Bone marrow (tissue), 2 donors: ENCODE measurements around the gene CNPY4.

ENCODE experiments used
- DNase-seq, 2 donors: peaks; one replicate each; lab custom pipeline; 2025; lab: John Stamatoyannopoulos, UW

CNPY4 gene

GRCh38 chr7:100119072-100119969 is at the start of gene CNPY4, which contains the start of gene TAF6:
Gene CNPY4, plus strand, starts transcription at chr7:100119634. Its CDS starts 111 bp downstream, at chr7:100119745.
Gene TAF6, minus strand, starts transcription at chr7:100119358. Its CDS starts 5,149 bp downstream, at chr7:100114209.
- peak; percentile 82 to 90 for DNase-seq

GRCh38 chr7:100069991-100070390 is 49.4 kb upstream of the CNPY4 start:
- no peak for DNase-seq

- no peak for DNase-seq
Measured at GRCh38 chr7:100071018-100071723, 48.3 kb upstream of the CNPY4 start.

- DNase-seq: no peak
Measured at GRCh38 chr7:100072462-100072861, 47.0 kb upstream of the CNPY4 start.

GRCh38 chr7:100074841-100075240 is 44.6 kb upstream of the CNPY4 start:
- DNase-seq: no peak

- no peak for DNase-seq
Measured at GRCh38 chr7:100075418-100075817, 44.0 kb upstream of the CNPY4 start.

GRCh38 chr7:100077205-100077604 is 42.2 kb upstream of the CNPY4 start:
- DNase-seq: no peak

GRCh38 chr7:100079024-100079560 is 40.3 kb upstream of the CNPY4 start:
- DNase-seq: no peak

- DNase-seq: no peak
Measured at GRCh38 chr7:100080907-100081534, 38.4 kb upstream of the CNPY4 start.

GRCh38 chr7:100081535-100082102 is 37.8 kb upstream of the CNPY4 start, which contains the start of gene ZNF3:
Gene ZNF3, minus strand, starts transcription at chr7:100081723. Its CDS starts 4,366 bp downstream, at chr7:100077357.
- DNase-seq: peak; percentile 91 to 98

- no peak for DNase-seq
Measured at GRCh38 chr7:100082978-100083377, 36.5 kb upstream of the CNPY4 start.

- DNase-seq: no peak
Measured at GRCh38 chr7:100085515-100085914, 33.9 kb upstream of the CNPY4 start.

- DNase-seq: no peak
Measured at GRCh38 chr7:100087055-100087750, 32.2 kb upstream of the CNPY4 start.

GRCh38 chr7:100088095-100088620 is 31.3 kb upstream of the CNPY4 start:
- no peak for DNase-seq

GRCh38 chr7:100088621-100089457 is 30.6 kb upstream of the CNPY4 start, which contains the start of gene COPS6:
Gene COPS6, plus strand, starts transcription at chr7:100088969. Its CDS starts 22 bp downstream, at chr7:100088991.
- peak; percentile 7 to 74 for DNase-seq

- no peak for DNase-seq
Measured at GRCh38 chr7:100089458-100090196, 29.8 kb upstream of the CNPY4 start.

GRCh38 chr7:100090527-100091410 is 28.7 kb upstream of the CNPY4 start:
- no peak for DNase-seq
